Gastrocnemius medialis (tissue), 4 donors: ENCODE data around the gene PDCD2L. TPM values are rescaled to one million over a fixed set of nuclear protein-coding genes. Genes with fewer than 3 reads are reported as not detected.

Source experiments
- ATAC-seq, 2 donors: fragments of 150-250 bp; one replicate each; pipeline ENCODE4 v1.9.1; 2016
- DNase-seq, 2 donors: peaks; one replicate each; pipeline ENCODE4 v3.0.0-alpha.2; 2019
- H3K27ac ChIP-seq, 4 donors: fragments of 200-600 bp; sonication (generic); 1 replicate in 1 of 4; 2 replicates in 3 of 4; pipeline ENCODE4 v1.5.1; 2016 to 2018; ENCODE audit warnings: mild to moderate bottlenecking in 2 of 4, moderate library complexity in 1 of 4
- H3K27me3 ChIP-seq, 3 donors: fragments of 200-600 bp; sonication (generic) in 2 of 3; 1 replicate in 1 of 3; 2 replicates in 2 of 3; pipeline versions ENCODE4 v1.5.1 to v1.6.0; 2016 to 2019; ENCODE audit warnings: mild to moderate bottlenecking in 1 of 3, moderate library complexity in 1 of 3
- H3K36me3 ChIP-seq, 2 donors: fragments of 200-600 bp; sonication (generic) in 1 of 2; one replicate each; pipeline ENCODE4 v1.5.1; 2017 to 2018
- H3K4me1 ChIP-seq, 2 donors: fragments of 200-600 bp; sonication (generic) in 1 of 2; one replicate each; pipeline ENCODE4 v1.5.1; 2016 to 2017; ENCODE audit warnings: mild to moderate bottlenecking in 2 of 2
- H3K4me3 ChIP-seq, 4 donors: fragments of 200-600 bp; sonication (generic) in 3 of 4; 1 replicate in 1 of 4; 2 replicates in 3 of 4; pipeline ENCODE4 v1.5.1; 2016 to 2019; ENCODE audit warnings: mild to moderate bottlenecking in 2 of 4
- H3K9me3 ChIP-seq, 3 donors: fragments of 200-600 bp; sonication (generic) in 2 of 3; 1 replicate in 1 of 3; 2 replicates in 2 of 3; pipeline ENCODE4 v1.5.1; 2016 to 2019
- POLR2A ChIP-seq, 2 donors: fragments of 450-650 bp; IDR thresholded peaks; one replicate each; pipeline ENCODE4 v1.6.1; 2017; ENCODE audit warnings: antibody characterized with exemption in 2 of 2, mild to moderate bottlenecking in 2 of 2, moderate library complexity in 2 of 2
- in situ Hi-C, 4 donors: fragments of 200-750 bp; cut with MboI; loops; one replicate each; pipeline versions ENCODE4 v1.15.0 to v1.8.0; 2017; ENCODE audit warnings: low sequenced_read_pairs in 4 of 4
- intact Hi-C: fragments of 100-400 bp; cut with DNase I; formaldehyde crosslinking; loops from one replicate; pipeline ENCODE4 v1.15.1; 2023; ENCODE audit warnings: low total_unique reads
- total RNA-seq, 4 donors: library from RNA; depleted of rRNA; stranded (reverse); fragments of >200 nt; gene quantifications; one replicate each; pipeline versions ENCODE4 v1.1.0 to v1.2.3, GENCODE V29; 2016
- TF ChIP-seq, protein P1 (sequence below), 5 experiments: fragments of 450-650 bp in 3 of 5; fragments of 200-600 bp in 2 of 5; sonication (generic) in 2 of 5; IDR thresholded peaks in 4 of 5; conservative IDR thresholded peaks in 1 of 5; 1 replicate in 4 of 5; 2 replicates in 1 of 5; pipeline ENCODE4 v1.5.1; 2016 to 2019; ENCODE audit warnings: antibody characterized with exemption in 5 of 5, mild to moderate bottlenecking in 3 of 5, moderate library complexity in 3 of 5

PDCD2L gene
- total RNA-seq, 4 donors from 2014 or later, result 18.1 to 49.8 (median 25.1) TPM

DNA sequence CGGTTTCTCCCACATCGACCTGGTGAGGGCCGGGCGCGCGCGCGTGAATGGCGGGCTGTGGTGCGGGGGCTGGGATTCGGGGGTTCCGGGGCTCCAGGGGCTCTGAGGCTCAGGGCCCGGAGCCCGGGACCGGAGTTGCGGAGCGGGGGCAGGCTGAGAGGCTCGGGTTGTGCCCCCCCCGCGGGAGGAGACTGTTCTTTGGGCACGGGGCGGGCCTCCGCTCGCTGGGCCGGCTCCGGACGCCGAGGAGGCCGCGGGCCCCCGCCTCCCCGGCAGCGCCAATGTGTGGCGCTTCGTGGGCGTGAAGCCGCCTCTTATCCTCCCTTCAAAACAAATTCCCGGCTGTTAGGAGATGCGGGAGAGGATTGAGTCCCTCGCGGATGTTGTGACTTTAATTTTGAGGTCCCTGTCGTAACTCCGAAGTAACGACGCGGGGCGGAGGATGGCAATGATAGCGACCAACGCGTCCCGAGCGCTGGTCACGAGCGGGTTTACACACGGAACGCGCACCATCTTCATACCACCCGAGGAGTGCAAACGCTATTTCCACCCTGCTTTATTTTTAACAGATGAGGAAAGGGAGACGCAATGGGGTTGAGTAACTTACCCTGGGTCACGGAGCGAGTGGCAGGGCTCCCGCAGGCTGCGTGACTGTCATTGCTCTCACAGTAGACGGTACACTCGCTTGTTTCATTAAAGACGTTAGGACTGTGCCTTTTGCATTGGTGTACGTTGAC lies 24.5 kb downstream of the PDCD2L start:
- Histone ChIP-seq H3K36me3 (no peaks in the 10 kb centered on the region), H3K4me1 (peaks cover 44 to 47% of the 10 kb centered on the region in 2 donors), H3K9me3 (no peaks in the 10 kb centered on the region), H3K27me3 (no peaks in the 10 kb centered on the region), H3K27ac (peak overlapping the region; percentile 97 to 98 (median 98)), H3K4me3 (peak overlapping the region; percentile 84 to 98 (median 91))
- TF ChIP-seq POLR2A (IDR thresholded peaks at IDR 0.05), result peak; percentile 71 to 75
- TF ChIP-seq, protein P1, sequence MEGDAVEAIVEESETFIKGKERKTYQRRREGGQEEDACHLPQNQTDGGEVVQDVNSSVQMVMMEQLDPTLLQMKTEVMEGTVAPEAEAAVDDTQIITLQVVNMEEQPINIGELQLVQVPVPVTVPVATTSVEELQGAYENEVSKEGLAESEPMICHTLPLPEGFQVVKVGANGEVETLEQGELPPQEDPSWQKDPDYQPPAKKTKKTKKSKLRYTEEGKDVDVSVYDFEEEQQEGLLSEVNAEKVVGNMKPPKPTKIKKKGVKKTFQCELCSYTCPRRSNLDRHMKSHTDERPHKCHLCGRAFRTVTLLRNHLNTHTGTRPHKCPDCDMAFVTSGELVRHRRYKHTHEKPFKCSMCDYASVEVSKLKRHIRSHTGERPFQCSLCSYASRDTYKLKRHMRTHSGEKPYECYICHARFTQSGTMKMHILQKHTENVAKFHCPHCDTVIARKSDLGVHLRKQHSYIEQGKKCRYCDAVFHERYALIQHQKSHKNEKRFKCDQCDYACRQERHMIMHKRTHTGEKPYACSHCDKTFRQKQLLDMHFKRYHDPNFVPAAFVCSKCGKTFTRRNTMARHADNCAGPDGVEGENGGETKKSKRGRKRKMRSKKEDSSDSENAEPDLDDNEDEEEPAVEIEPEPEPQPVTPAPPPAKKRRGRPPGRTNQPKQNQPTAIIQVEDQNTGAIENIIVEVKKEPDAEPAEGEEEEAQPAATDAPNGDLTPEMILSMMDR (IDR thresholded peaks at IDR 0.05 in 4 of 5, conservative IDR thresholded peaks at IDR 0.05 in 1 of 5), result no peak
- intact Hi-C loops (loop anchor here (1.0 to 2.0 kb wide), 4 partner anchors 24 to 248 kb away; partner anchors contain the start of genes PDCD2L, SCGB2B2 and ZNF302), in situ Hi-C loops (no loop called here)
- peak; percentile 69 to 85 for DNase-seq
- peak; percentile 88 to 90 for ATAC-seq

- ATAC-seq, result no peak
- peaks cover 0 to 8% of the 10 kb centered on the region in 2 donors for H3K36me3 ChIP-seq
- H3K4me3 ChIP-seq, result peak overlapping the region; percentile 84 to 98 (median 91)
- intact Hi-C loops, result loop anchor here (1.0 to 2.0 kb wide), 2 partner anchors 32 to 247 kb away; partner anchors contain the start of genes SCGB2B2 and ZNF302
- TF ChIP-seq POLR2A (IDR thresholded peaks at IDR 0.05), result no peak
- TF ChIP-seq, protein P1 (IDR thresholded peaks at IDR 0.05 in 4 of 5, conservative IDR thresholded peaks at IDR 0.05 in 1 of 5), result no peak
- in situ Hi-C loops, result no loop called here
- H3K27me3 ChIP-seq, result no peaks in the 10 kb centered on the region
- no peak for DNase-seq
- H3K9me3 ChIP-seq, result no peaks in the 10 kb centered on the region
- H3K4me1 ChIP-seq, result peaks cover 46 to 50% of the 10 kb centered on the region in 2 donors
- H3K27ac ChIP-seq, result peak overlapping the region; percentile 97 to 98 (median 98)
Measured at GRCh38 chr19:34429553-34429952, 25.4 kb downstream of the PDCD2L start.

GRCh38 chr19:34430738-34431625 lies 26.8 kb downstream of the PDCD2L start:
- H3K27me3 ChIP-seq, result no peaks in the 10 kb centered on the region
- in situ Hi-C loops (no loop called here), intact Hi-C loops (loop anchor here (1.0 to 10.0 kb wide), 2 partner anchors 72 to 176 kb away; partner anchors contain the start of gene GARRE1)
- TF ChIP-seq, protein P1 (IDR thresholded peaks at IDR 0.05 in 4 of 5, conservative IDR thresholded peaks at IDR 0.05 in 1 of 5), result peak; percentile 25 to 72 (median 46)
- no peak for TF ChIP-seq POLR2A (IDR thresholded peaks at IDR 0.05)
- H3K36me3 ChIP-seq, result peaks cover 3 to 22% of the 10 kb centered on the region in 2 donors
- peak overlapping the region; percentile 97 to 98 (median 98) for H3K27ac ChIP-seq
- H3K4me3 ChIP-seq, result peak overlapping the region; percentile 11 to 92 (median 87)
- peaks cover 50 to 53% of the 10 kb centered on the region in 2 donors for H3K4me1 ChIP-seq
- DNase-seq, result no peak
- no peaks in the 10 kb centered on the region for H3K9me3 ChIP-seq
- ATAC-seq, result no peak

- TF ChIP-seq POLR2A (IDR thresholded peaks at IDR 0.05), result no peak
- TF ChIP-seq, protein P1 (IDR thresholded peaks at IDR 0.05 in 4 of 5, conservative IDR thresholded peaks at IDR 0.05 in 1 of 5), result no peak
- in situ Hi-C loops (no loop called here), intact Hi-C loops (loop anchor here (10.0 kb wide), 1 partner anchor 177 kb away; the partner anchor contains the start of gene GARRE1)
- Histone ChIP-seq H3K9me3 (no peaks in the 10 kb centered on the region), H3K27me3 (no peaks in the 10 kb centered on the region), H3K4me1 (peaks cover 50 to 53% of the 10 kb centered on the region in 2 donors), H3K4me3 (no peak overlapping the region), H3K27ac (peak overlapping the region; percentile 97 to 98 (median 98)), H3K36me3 (peaks cover 5 to 30% of the 10 kb centered on the region in 2 donors)
- DNase-seq (no peak), ATAC-seq (no peak)
Measured at GRCh38 chr19:34431681-34432402, 27.6 kb downstream of the PDCD2L start.
